Activated CD8-positive, alpha-beta T cell treated with anti-CD3 and anti-CD28 coated beads for 36 hours (primary cell): ENCODE measurements around the gene UBR3. TPM values are rescaled to one million over a fixed set of nuclear protein-coding genes. Genes with fewer than 3 reads are reported as not detected.
"Not testable (repeated sequence)": the region's sequence is repeated elsewhere in the genome, so short reads cannot be mapped to it uniquely, and the experiment has no call there.

ENCODE experiments used
- ATAC-seq: fragments of 200-7000 bp; cut with Tn5 transposase; one replicate; pipeline ENCODE4 v1.10.0; 2021; ENCODE audit warnings: mild to moderate bottlenecking, moderate library complexity
- CTCF ChIA-PET: fragments of 350-600 bp; sonication (Branson Sonifier 250); formaldehyde crosslinking; loops from one replicate; lab custom pipeline; 2021; ENCODE audit warnings: antibody characterized with exemption; lab: Charles Lee
- POLR2A ChIA-PET: fragments of 350-600 bp; sonication (Branson Sonifier 250); formaldehyde crosslinking; loops from one replicate; lab custom pipeline; 2021; ENCODE audit warnings: antibody characterized with exemption; lab: Charles Lee
- DNase-seq: peaks from one replicate; pipeline ENCODE4 v3.0.0-alpha.2; 2020
- H3K27ac Mint-ChIP-seq: one replicate; pipeline ENCODE4 v1.8.0; 2021; ENCODE audit warnings: mild to moderate bottlenecking, mixed read lengths
- H3K27me3 Mint-ChIP-seq: one replicate; pipeline ENCODE4 v1.8.0; 2021; ENCODE audit warnings: mixed read lengths
- H3K36me3 Mint-ChIP-seq: one replicate; pipeline ENCODE4 v1.8.0; 2021; ENCODE audit warnings: low read depth, mixed read lengths
- H3K4me1 Mint-ChIP-seq: one replicate; pipeline ENCODE4 v1.8.0; 2021; ENCODE audit warnings: low read depth, mixed read lengths
- H3K4me3 Mint-ChIP-seq: one replicate; pipeline ENCODE4 v1.8.0; 2021; ENCODE audit warnings: mild to moderate bottlenecking, moderate library complexity, mixed read lengths
- H3K9me3 Mint-ChIP-seq: one replicate; pipeline ENCODE4 v1.8.0; 2021; ENCODE audit warnings: mixed read lengths
- CTCF ChIP-seq: fragments of 200-600 bp; IDR thresholded peaks from one replicate; pipeline ENCODE4 v1.8.0; 2022; ENCODE audit warnings: antibody characterized with exemption, mild to moderate bottlenecking
- intact Hi-C: fragments of 100-400 bp; cut with micrococcal nuclease; formaldehyde crosslinking; loops from one replicate; pipeline ENCODE4 v1.10.0; 2022
- total RNA-seq, 2 experiments: library from RNA; stranded (reverse); gene quantifications; one replicate each; pipeline ENCODE4 v1.2.3, GENCODE V29; 2021

Gene UBR3
- total RNA-seq, 2 experiments from 2014 or later, result 14.0 to 15.7 TPM

DNA sequence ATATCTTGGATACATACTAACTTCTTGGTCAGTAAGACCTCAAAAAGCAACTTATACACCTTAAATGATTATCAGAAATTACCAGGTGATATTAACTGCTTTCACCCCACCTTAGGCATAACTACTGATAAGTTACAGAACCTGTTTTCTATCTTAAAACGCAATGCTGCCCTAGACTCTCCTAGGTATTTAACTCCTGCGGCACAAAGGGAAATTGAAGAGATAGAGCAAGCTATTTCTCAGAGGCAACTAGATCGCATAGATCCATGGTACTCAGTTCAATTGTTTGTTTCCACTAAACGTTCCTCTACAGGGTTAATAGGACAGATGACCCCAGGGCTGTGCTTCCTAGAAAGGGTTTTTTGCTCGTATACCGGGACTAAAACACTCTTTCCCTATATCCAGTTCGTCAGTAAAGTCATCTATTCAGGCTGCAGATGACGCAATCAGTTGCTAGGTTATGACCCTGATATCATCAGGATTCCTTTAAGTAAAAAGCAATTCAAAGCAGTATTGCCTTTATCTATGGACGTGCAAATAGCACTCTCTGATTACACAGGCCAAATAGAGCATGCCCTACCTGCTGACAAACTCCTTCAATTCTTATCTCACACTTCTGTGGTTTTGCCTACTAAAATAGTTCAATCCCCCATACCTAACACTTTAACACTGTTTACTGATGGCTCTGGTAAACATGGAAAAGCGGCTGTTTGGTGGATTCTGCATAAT, 288.4 kb downstream of the UBR3 start:
- H3K4me1 Mint-ChIP-seq, result no peaks in the 10 kb centered on the region
- H3K27ac Mint-ChIP-seq, result no peak overlapping the region
- POLR2A ChIA-PET, result no interaction called here
- peaks cover 2% of the 10 kb centered on the region for H3K27me3 Mint-ChIP-seq
- CTCF ChIA-PET, result no interaction called here
- no peaks in the 10 kb centered on the region for H3K36me3 Mint-ChIP-seq
- ATAC-seq (no peak), DNase-seq (no peak)
- intact Hi-C loops, result no loop called here
- H3K4me3 Mint-ChIP-seq, result no peak overlapping the region
- no peak for TF ChIP-seq CTCF
- peaks cover 2% of the 10 kb centered on the region for H3K9me3 Mint-ChIP-seq

- H3K36me3 Mint-ChIP-seq, result no peaks in the 10 kb centered on the region
- DNase-seq, result no peak
- H3K27ac Mint-ChIP-seq, result no peak overlapping the region
- intact Hi-C loops, result no loop called here
- ChIA-PET CTCF (no interaction called here), POLR2A (no interaction called here)
- H3K4me1 Mint-ChIP-seq, result no peaks in the 10 kb centered on the region
- no peak for ATAC-seq
- H3K9me3 Mint-ChIP-seq, result peaks cover 2% of the 10 kb centered on the region
- H3K27me3 Mint-ChIP-seq, result peaks cover 2% of the 10 kb centered on the region
- H3K4me3 Mint-ChIP-seq, result no peak overlapping the region
- no peak for TF ChIP-seq CTCF
These were observed 291.4 kb downstream of the UBR3 start for GRCh38 chr2:170118641-170119040.

GRCh38 chr2:170119326-170119725, 292.1 kb downstream of the UBR3 start:
- POLR2A ChIA-PET, result not testable (repeated sequence)

GRCh38 chr2:170121689-170122088, 294.4 kb downstream of the UBR3 start:
- Mint-ChIP-seq H3K4me1 (no peaks in the 10 kb centered on the region), H3K9me3 (peaks cover 2% of the 10 kb centered on the region), H3K36me3 (no peaks in the 10 kb centered on the region), H3K27ac (no peak overlapping the region), H3K4me3 (no peak overlapping the region), H3K27me3 (peaks cover 4% of the 10 kb centered on the region)
- DNase-seq, result no peak
- intact Hi-C loops, result no loop called here
- CTCF ChIA-PET, result no interaction called here
- POLR2A ChIA-PET, result no interaction called here
- no peak for TF ChIP-seq CTCF
- ATAC-seq, result no peak

More at GRCh38 chr2:170119326-170119725, 292.1 kb downstream of the UBR3 start:
- intact Hi-C loops, H3K9me3 Mint-ChIP-seq, DNase-seq, H3K4me1 Mint-ChIP-seq, H3K27ac Mint-ChIP-seq, H3K36me3 Mint-ChIP-seq, ATAC-seq, H3K4me3 Mint-ChIP-seq, H3K27me3 Mint-ChIP-seq, CTCF ChIA-PET: not testable (repeated sequence)

DNA sequence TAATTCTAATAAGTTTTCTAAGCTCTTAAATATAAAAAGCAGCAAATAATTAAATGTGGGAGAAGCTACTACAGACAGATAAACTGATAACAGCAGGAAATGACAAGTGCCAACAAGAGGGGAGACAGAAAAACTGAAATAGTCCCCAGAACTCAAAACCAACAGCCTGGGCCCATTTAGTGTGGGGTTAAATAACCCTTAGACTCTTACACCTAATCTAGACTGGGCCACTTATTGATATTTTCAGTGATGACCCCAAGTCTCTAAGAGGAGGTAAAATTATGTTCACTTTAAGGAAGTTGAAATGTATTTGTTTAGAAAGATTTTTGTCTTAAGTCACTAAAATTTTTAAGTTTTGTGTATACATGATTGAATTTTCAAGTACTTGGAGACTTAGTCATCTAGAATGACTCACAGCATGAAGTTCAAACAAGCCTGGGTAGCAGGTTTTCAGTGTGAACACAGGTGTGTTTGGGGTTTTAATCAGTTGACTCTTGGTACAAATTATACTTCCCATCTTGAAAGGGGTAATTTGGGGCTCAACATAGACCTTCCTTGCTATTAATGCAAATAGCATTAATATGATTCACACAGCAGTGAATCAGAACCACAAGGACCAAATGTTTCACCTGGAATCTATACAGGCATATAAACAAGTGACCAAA, 295.8 kb downstream of the UBR3 start:
- Mint-ChIP-seq H3K4me3 (no peak overlapping the region), H3K9me3 (peaks cover 2% of the 10 kb centered on the region), H3K4me1 (no peaks in the 10 kb centered on the region), H3K27me3 (peaks cover 7% of the 10 kb centered on the region), H3K36me3 (no peaks in the 10 kb centered on the region), H3K27ac (no peak overlapping the region)
- DNase-seq (no peak), ATAC-seq (no peak)
- intact Hi-C loops, result no loop called here
- ChIA-PET POLR2A (no interaction called here), CTCF (no interaction called here)
- TF ChIP-seq CTCF, result no peak
